ENCODE measurements around the gene PDE5A.
"Not testable (repeated sequence)": the region's sequence is repeated elsewhere in the genome, so short reads cannot be mapped to it uniquely, and the experiment has no call there.

The PDE5A gene

GRCh38 chr4:119518230-119518892 is 110.2 kb downstream of the PDE5A start:
- FAIRE-seq: no peak

GRCh38 chr4:119517361-119518229 is 111.0 kb downstream of the PDE5A start:
- FAIRE-seq: peak; percentile 98

- FAIRE-seq: no peak
Observed at GRCh38 chr4:119512398-119512797, 116.2 kb downstream of the PDE5A start.

- peak; percentile 63 for FAIRE-seq
Observed at GRCh38 chr4:119510395-119511149, 118.0 kb downstream of the PDE5A start.

GRCh38 chr4:119508281-119508680 is 120.3 kb downstream of the PDE5A start:
- no peak for FAIRE-seq

GRCh38 chr4:119506806-119507205 is 121.8 kb downstream of the PDE5A start:
- no peak for FAIRE-seq

GRCh38 chr4:119504616-119505015 is 124.0 kb downstream of the PDE5A start:
- no peak for FAIRE-seq

GRCh38 chr4:119501740-119502139 is 126.9 kb downstream of the PDE5A start:
- FAIRE-seq: no peak

GRCh38 chr4:119498527-119498926 is 130.1 kb downstream of the PDE5A start:
- no peak for FAIRE-seq

- no peak for FAIRE-seq
Observed at GRCh38 chr4:119493886-119494285, 134.7 kb downstream of the PDE5A start.

GRCh38 chr4:119493419-119493818 is 135.2 kb downstream of the PDE5A start:
- FAIRE-seq: peak; percentile 81

- FAIRE-seq: no peak
Observed at GRCh38 chr4:119490335-119490734, 138.3 kb downstream of the PDE5A start.

- no peak for FAIRE-seq
Observed at GRCh38 chr4:119489305-119489704, 139.3 kb downstream of the PDE5A start.

- no peak for FAIRE-seq
Observed at GRCh38 chr4:119480331-119480730, 148.3 kb downstream of the PDE5A start.

- no peak for FAIRE-seq
Observed at GRCh38 chr4:119479835-119480234, 148.8 kb downstream of the PDE5A start.

GRCh38 chr4:119479180-119479808 is 149.3 kb downstream of the PDE5A start:
- no peak for FAIRE-seq

GRCh38 chr4:119478446-119479179 is 150.0 kb downstream of the PDE5A start:
- no peak for FAIRE-seq

GRCh38 chr4:119477412-119478053 is 151.1 kb downstream of the PDE5A start:
- no peak for FAIRE-seq

GRCh38 chr4:119471259-119471658 is 157.3 kb downstream of the PDE5A start:
- FAIRE-seq: no peak

- FAIRE-seq: not testable (repeated sequence)
Observed at GRCh38 chr4:119470737-119471063, 157.9 kb downstream of the PDE5A start.

- peak; percentile 89 for FAIRE-seq
Observed at GRCh38 chr4:119470021-119470736, 158.4 kb downstream of the PDE5A start.
